GM21619 (cell line): ENCODE results near the gene TRMT2B.
"Not testable (repeated sequence)": the region's sequence is repeated elsewhere in the genome, so short reads cannot be mapped to it uniquely, and the experiment has no call there.

Experiments used
- ATAC-seq: cut with Tn5 transposase; IDR thresholded peaks from one replicate; pipeline ENCODE4 v1.9.1; 2021; ENCODE audit not compliant: unreplicated experiment

TRMT2B gene

GRCh38 chrX:101012031-101012430, 39.9 kb downstream of the TRMT2B start:
- not testable (repeated sequence) for ATAC-seq

GRCh38 chrX:101009090-101009489, 42.8 kb downstream of the TRMT2B start:
- no peak for ATAC-seq

GRCh38 chrX:100999451-100999850, 52.5 kb downstream of the TRMT2B start:
- ATAC-seq = no peak

GRCh38 chrX:100995469-100995868, 56.4 kb downstream of the TRMT2B start:
- no peak for ATAC-seq

- ATAC-seq = peak; percentile 98
Measured at GRCh38 chrX:100994352-100995281, 57.3 kb downstream of the TRMT2B start.

- no peak for ATAC-seq
Measured at GRCh38 chrX:100990139-100990538, 61.8 kb downstream of the TRMT2B start.

- ATAC-seq = no peak
Measured at GRCh38 chrX:100984818-100985217, 67.1 kb downstream of the TRMT2B start.

GRCh38 chrX:100981498-100981845, 70.4 kb downstream of the TRMT2B start:
- ATAC-seq = not testable (repeated sequence)

- ATAC-seq = no peak
Measured at GRCh38 chrX:100980608-100981497, 71.1 kb downstream of the TRMT2B start.

GRCh38 chrX:100979881-100980607, 71.9 kb downstream of the TRMT2B start:
- ATAC-seq = no peak

GRCh38 chrX:100976211-100976610, 75.7 kb downstream of the TRMT2B start:
- ATAC-seq = no peak

GRCh38 chrX:100975212-100975611, 76.7 kb downstream of the TRMT2B start:
- no peak for ATAC-seq

- ATAC-seq = no peak
Measured at GRCh38 chrX:100973411-100973810, 78.5 kb downstream of the TRMT2B start.

GRCh38 chrX:100969936-100970335, 82.0 kb downstream of the TRMT2B start:
- ATAC-seq = no peak

GRCh38 chrX:100969408-100969807, 82.5 kb downstream of the TRMT2B start, which contains the start of gene ARL13A:
Gene ARL13A, plus strand, starts transcription at chrX:100969708. Its CDS starts 3,982 bp downstream, at chrX:100973690.
- ATAC-seq = no peak

- no peak for ATAC-seq
Measured at GRCh38 chrX:100964362-100964761, 87.5 kb downstream of the TRMT2B start.

GRCh38 chrX:100962811-100963210, 89.1 kb downstream of the TRMT2B start:
- ATAC-seq = no peak
